ENCODE data around the gene BACH2. TPM values are rescaled to one million over a fixed set of nuclear protein-coding genes. Genes with fewer than 3 reads are reported as not detected.

BACH2 gene
- polyA plus RNA-seq, 1 donor (not counting 4 experiments of a cell fraction or from before 2014, with no cell fraction given): 0.50 TPM

DNA sequence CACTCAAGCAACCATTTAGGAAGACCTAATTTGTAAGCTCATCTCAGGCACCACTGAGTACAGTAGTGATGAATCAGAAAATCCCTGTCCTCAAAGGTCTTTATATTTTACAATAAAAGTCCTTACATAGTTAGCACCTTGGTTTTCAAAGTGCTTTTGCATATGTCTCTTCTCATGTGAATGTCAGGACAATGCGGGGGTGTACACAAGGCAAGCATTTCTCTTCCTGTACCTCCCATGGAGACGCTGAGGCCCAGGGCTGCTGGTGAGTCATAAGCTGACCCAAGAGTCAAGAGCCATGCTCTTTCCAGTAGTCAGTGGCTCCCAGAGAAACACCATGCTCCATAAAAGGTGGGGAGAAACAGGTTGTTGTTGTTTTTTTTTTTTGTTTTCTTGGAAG lies 228.4 kb downstream of the BACH2 start:
- dilution Hi-C loops (cut with MboI; ENCODE audit: extremely low pct_ligation_motif_present, low sequenced_read_pairs): no loop called here
- no peaks in the 10 kb centered on the region for H3K4me1 ChIP-seq (ENCODE audit: control insufficient read depth, extremely low read depth, insufficient read depth, low read length)
- no peak for TF ChIP-seq EZH2 (IDR thresholded peaks at IDR 0.05; ENCODE audit: low read length)
- TF ChIP-seq, protein P1, sequence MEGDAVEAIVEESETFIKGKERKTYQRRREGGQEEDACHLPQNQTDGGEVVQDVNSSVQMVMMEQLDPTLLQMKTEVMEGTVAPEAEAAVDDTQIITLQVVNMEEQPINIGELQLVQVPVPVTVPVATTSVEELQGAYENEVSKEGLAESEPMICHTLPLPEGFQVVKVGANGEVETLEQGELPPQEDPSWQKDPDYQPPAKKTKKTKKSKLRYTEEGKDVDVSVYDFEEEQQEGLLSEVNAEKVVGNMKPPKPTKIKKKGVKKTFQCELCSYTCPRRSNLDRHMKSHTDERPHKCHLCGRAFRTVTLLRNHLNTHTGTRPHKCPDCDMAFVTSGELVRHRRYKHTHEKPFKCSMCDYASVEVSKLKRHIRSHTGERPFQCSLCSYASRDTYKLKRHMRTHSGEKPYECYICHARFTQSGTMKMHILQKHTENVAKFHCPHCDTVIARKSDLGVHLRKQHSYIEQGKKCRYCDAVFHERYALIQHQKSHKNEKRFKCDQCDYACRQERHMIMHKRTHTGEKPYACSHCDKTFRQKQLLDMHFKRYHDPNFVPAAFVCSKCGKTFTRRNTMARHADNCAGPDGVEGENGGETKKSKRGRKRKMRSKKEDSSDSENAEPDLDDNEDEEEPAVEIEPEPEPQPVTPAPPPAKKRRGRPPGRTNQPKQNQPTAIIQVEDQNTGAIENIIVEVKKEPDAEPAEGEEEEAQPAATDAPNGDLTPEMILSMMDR (optimal IDR thresholded peaks at IDR 0.05 in 1 of 3, IDR thresholded peaks at IDR 0.05 in 1 of 3, conservative IDR thresholded peaks at IDR 0.05 in 1 of 3; ENCODE audit: extremely low read depth in 1 of 3, insufficient read depth in 2 of 3, low read length in 3 of 3): no peak
- H3K27me3 ChIP-seq (ENCODE audit: control insufficient read depth, extremely low read depth, insufficient read depth, low read length): no peaks in the 10 kb centered on the region
- DNase-seq (ENCODE audit: low read depth, low spot score) (no peak), FAIRE-seq (no peak)
- no peak overlapping the region for H3K4me2 ChIP-seq (ENCODE audit: control insufficient read depth, extremely low read depth, insufficient read depth, low read depth, low read length)
- H3K9ac ChIP-seq (ENCODE audit: control insufficient read depth, extremely low read depth, insufficient read depth, low read length): no peak overlapping the region
- no peaks in the 10 kb centered on the region for H3K79me2 ChIP-seq (ENCODE audit: control insufficient read depth, insufficient read depth, low read length)
- no peak overlapping the region for H3K27ac ChIP-seq (ENCODE audit: control insufficient read depth, insufficient read depth, low read length)
- H3K9me3 ChIP-seq (ENCODE audit: control insufficient read depth, low read depth, low read length): no peaks in the 10 kb centered on the region
- no peak overlapping the region for H2AFZ ChIP-seq (ENCODE audit: control insufficient read depth, low read length)
- H3K9me1 ChIP-seq (ENCODE audit: control insufficient read depth, extremely low read depth, insufficient read depth, low read length): no peaks in the 10 kb centered on the region
- no peak overlapping the region for H3K4me3 ChIP-seq (ENCODE audit: control insufficient read depth in 2 of 3, extremely low read depth in 1 of 3, insufficient read depth in 2 of 3, low read depth in 1 of 3, low read length in 3 of 3)
- no peaks in the 10 kb centered on the region for H3K36me3 ChIP-seq (ENCODE audit: control insufficient read depth in 2 of 2, extremely low read depth in 1 of 2, insufficient read depth in 2 of 2, low read length in 2 of 2)
- H4K20me1 ChIP-seq (ENCODE audit: control insufficient read depth, extremely low read depth, insufficient read depth, low read length): no peaks in the 10 kb centered on the region

DNA sequence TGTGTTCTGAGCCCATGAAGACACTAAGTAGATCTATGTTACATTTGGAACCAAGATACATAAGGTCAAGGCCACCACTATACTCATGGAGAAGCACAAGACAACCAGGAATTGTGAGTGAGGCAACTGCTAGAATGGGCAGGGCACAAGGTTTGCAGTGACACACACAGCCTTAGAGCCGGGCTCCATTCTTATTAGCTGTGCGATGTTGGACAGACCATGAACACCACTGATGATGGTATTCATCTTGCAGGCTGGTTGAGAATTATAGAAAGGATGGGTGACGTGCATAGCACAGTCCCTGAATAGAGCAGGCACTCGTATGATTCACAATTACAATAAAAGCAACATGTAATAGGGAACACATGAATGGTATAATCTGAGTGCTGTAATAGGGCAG lies 229.9 kb downstream of the BACH2 start:
- Histone ChIP-seq H3K9me1 (ENCODE audit: control insufficient read depth, extremely low read depth, insufficient read depth, low read length) (no peaks in the 10 kb centered on the region), H2AFZ (ENCODE audit: control insufficient read depth, low read length) (no peak overlapping the region), H3K27me3 (ENCODE audit: control insufficient read depth, extremely low read depth, insufficient read depth, low read length) (no peaks in the 10 kb centered on the region), H3K36me3 (ENCODE audit: control insufficient read depth in 2 of 2, extremely low read depth in 1 of 2, insufficient read depth in 2 of 2, low read length in 2 of 2) (no peaks in the 10 kb centered on the region), H3K9ac (ENCODE audit: control insufficient read depth, extremely low read depth, insufficient read depth, low read length) (no peak overlapping the region), H3K4me3 (ENCODE audit: control insufficient read depth in 2 of 3, extremely low read depth in 1 of 3, insufficient read depth in 2 of 3, low read depth in 1 of 3, low read length in 3 of 3) (no peak overlapping the region), H4K20me1 (ENCODE audit: control insufficient read depth, extremely low read depth, insufficient read depth, low read length) (no peaks in the 10 kb centered on the region), H3K79me2 (ENCODE audit: control insufficient read depth, insufficient read depth, low read length) (no peaks in the 10 kb centered on the region), H3K4me2 (ENCODE audit: control insufficient read depth, extremely low read depth, insufficient read depth, low read depth, low read length) (no peak overlapping the region), H3K27ac (ENCODE audit: control insufficient read depth, insufficient read depth, low read length) (no peak overlapping the region), H3K4me1 (ENCODE audit: control insufficient read depth, extremely low read depth, insufficient read depth, low read length) (no peaks in the 10 kb centered on the region), H3K9me3 (ENCODE audit: control insufficient read depth, low read depth, low read length) (no peaks in the 10 kb centered on the region)
- no peak for FAIRE-seq
- TF ChIP-seq EZH2 (IDR thresholded peaks at IDR 0.05; ENCODE audit: low read length): no peak
- TF ChIP-seq, protein P1 (optimal IDR thresholded peaks at IDR 0.05 in 1 of 3, IDR thresholded peaks at IDR 0.05 in 1 of 3, conservative IDR thresholded peaks at IDR 0.05 in 1 of 3; ENCODE audit: extremely low read depth in 1 of 3, insufficient read depth in 2 of 3, low read length in 3 of 3): no peak
- dilution Hi-C loops (cut with MboI; ENCODE audit: extremely low pct_ligation_motif_present, low sequenced_read_pairs): no loop called here
- DNase-seq (ENCODE audit: low read depth, low spot score): no peak

Measured in keratinocyte (primary cell).